Measurements from ENCODE around the gene ZBTB22.
"Not testable (repeated sequence)": the region's sequence is repeated elsewhere in the genome, so short reads cannot be mapped to it uniquely, and the experiment has no call there.

ZBTB22 gene

DNA sequence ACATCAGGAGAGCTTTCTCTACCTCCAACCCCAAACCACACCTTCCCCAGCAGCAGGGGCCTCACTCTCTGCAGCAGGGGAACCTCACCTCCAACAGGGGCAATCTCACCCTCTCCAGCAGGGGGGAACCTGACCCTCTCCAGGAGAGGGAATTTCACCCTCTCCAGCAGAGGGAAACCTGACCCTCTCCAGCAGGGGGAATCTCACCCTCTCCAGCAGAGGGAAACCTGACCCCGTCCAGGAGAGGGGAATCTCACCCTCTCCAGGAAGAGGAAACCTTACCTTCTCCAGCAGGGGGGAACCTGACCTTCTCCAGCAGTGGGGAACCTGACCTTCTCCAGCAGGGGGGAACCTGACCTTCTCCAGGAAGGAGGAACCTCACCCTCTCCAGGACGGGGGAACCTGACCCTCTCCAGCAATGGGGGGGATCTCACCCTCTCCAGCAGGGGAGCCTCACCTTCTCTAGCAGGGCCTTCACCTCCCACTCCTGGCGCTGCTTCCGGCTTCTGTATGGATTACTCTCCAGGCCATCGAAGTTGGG is 37.5 kb downstream of the ZBTB22 start:
- DNase-seq (ENCODE audit: low read depth in 2 of 2) = no peak

GRCh38 chr6:33279257-33279695 is 38.3 kb downstream of the ZBTB22 start:
- no peak for DNase-seq (ENCODE audit: low read depth in 2 of 2)

- no peak for DNase-seq (ENCODE audit: low read depth in 2 of 2)
These were observed 38.7 kb downstream of the ZBTB22 start for GRCh38 chr6:33278810-33279209.

- no peak for DNase-seq (ENCODE audit: low read depth in 2 of 2)
These were observed 39.2 kb downstream of the ZBTB22 start for GRCh38 chr6:33278392-33278741.

DNA sequence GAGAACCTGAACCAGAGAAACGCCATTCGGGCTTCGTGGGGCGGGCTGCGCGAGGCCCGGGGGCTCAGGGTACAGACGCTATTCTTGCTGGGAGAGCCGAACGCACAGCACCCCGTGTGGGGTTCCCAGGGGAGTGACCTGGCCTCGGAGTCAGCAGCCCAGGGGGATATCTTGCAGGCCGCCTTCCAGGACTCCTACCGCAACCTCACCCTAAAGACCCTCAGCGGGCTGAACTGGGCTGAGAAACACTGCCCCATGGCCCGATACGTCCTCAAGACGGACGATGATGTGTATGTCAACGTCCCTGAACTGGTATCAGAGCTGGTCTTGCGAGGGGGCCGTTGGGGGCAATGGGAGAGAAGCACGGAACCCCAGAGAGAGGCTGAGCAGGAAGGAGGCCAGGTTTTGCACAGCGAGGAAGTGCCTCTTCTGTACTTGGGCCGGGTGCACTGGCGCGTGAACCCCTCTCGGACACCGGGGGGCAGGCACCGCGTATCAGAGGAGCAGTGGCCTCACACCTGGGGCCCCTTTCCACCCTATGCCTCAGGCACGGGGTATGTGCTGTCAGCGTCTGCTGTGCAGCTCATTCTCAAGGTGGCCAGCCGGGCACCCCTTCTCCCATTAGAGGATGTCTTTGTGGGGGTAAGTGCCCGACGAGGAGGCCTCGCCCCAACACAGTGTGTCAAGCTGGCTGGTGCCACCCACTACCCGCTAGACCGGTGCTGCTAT is 39.7 kb downstream of the ZBTB22 start:
- peak in 1 of 2 donors; percentile 24 for DNase-seq (ENCODE audit: low read depth in 2 of 2)

GRCh38 chr6:33276864-33277662 is 40.5 kb downstream of the ZBTB22 start, which contains the start of gene B3GALT4:
Gene B3GALT4, plus strand, starts transcription at chr6:33277123. Its CDS starts 297 bp downstream, at chr6:33277420.
- DNase-seq (ENCODE audit: low read depth in 2 of 2) = peak; percentile 71 to 76

GRCh38 chr6:33276581-33276863 is 41.0 kb downstream of the ZBTB22 start:
- no peak for DNase-seq (ENCODE audit: low read depth in 2 of 2)

- DNase-seq (ENCODE audit: low read depth in 2 of 2) = not testable (repeated sequence)
These were observed 41.6 kb downstream of the ZBTB22 start for GRCh38 chr6:33275795-33276580.

DNA sequence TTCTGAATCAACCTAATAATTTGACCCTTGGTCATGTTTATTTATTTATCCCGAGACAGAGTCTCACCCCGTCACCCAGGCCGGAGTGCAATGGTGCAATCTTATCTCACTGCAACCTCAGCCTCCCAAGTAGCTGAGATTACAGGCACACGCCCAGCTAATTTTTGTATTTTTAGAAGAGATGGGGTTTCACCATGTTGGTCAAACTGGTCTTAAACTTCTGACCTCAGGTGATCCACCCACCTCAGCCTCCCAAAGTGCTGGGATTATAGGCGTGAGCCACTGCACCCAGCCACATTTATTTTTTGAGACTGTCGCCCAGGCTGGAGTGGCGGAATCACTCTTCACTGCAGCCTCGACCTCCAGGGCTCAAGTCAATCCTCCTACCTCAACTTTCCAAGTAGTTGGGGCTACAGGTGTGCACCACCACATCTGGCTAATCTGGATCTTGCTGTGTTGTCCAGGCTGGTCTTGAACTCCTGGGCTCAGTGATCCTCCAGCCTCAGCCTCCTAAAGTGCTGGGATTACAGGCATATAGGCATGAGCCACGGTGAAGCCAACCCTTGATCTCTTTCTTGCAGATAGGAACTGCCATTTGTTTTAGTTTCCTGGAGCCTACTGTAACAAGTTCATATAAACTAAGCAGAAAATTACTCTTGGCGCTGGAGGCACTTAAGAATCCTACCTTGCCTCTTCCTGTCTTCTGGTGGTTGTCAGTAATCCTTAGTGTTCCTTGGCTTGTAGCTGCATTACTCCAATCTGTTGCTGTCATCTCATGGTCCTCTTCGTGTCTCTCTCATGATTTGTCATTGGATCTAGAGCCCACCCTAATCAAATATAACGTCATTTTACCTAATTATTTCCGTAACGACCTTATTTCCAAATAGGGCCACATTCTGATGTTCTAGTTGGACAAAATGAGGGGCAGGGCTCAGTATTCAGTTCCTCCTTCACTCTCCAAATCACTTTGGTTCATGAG is 43.3 kb downstream of the ZBTB22 start:
- no peak for DNase-seq (ENCODE audit: low read depth in 2 of 2)

GRCh38 chr6:33273129-33273923 is 44.2 kb downstream of the ZBTB22 start:
- DNase-seq (ENCODE audit: low read depth in 2 of 2) = no peak

- DNase-seq (ENCODE audit: low read depth in 2 of 2) = no peak
These were observed 45.0 kb downstream of the ZBTB22 start for GRCh38 chr6:33272275-33273128.

DNA sequence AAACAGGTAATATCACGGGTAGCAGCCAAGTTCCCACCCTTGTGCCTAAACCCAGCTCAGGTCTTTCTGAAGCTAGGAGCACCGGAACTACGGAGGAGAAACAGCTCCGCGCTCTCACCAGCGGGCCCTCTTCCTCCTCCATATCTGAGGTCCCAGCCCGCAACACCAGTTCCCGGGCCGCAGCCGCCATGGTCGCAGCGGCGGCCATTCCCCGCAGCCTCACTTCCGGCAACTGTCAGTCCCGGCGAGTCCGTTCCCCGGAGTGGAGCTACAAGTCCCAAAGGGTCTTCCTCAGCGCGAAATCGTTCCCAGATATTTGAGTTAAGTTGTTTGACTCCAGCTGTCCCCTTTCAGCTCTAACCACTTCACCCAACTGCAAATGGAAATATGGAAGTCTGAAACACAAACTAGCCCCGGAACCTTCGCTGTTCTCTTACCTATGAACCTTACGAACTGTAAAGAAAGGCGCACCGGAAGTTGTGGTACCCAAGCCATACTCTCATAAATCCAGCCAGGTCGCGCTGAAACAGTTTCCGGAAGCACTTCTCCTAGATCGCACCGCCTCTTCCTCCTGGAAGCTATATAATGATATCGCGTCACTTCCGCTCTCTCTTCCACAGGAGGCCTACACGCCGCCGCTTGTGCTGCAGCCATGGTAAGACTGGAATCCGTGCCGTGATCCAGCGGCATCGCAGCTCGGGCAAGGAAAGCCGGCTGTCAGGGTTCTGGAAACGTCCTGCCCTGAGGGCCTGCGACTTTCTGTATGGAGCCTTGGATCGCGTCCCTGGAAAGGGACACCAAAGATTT is 45.9 kb downstream of the ZBTB22 start, which contains the start of the genes RPS18 and VPS52:
Gene RPS18, plus strand, starts transcription at position 608 of the 807 bp plus-strand sequence. Its CDS starts 45 bp downstream, at position 653.
Gene VPS52, minus strand, starts transcription at position 409 of the 807 bp plus-strand sequence. Its CDS starts 201 bp downstream, at position 208.
- peak; percentile 64 to 82 for DNase-seq (ENCODE audit: low read depth in 2 of 2)

- DNase-seq (ENCODE audit: low read depth in 2 of 2) = no peak
These were observed 46.5 kb downstream of the ZBTB22 start for GRCh38 chr6:33271117-33271467.
